Head of caudate nucleus (tissue), 42 donors: Measurements from ENCODE around the gene RPIA.
"Not testable (repeated sequence)": the region's sequence is repeated elsewhere in the genome, so short reads cannot be mapped to it uniquely, and the experiment has no call there.

ENCODE experiments used
- DNase-seq, 42 donors: peaks; one replicate each; pipeline versions ENCODE4 v3.0.0 to v3.0.0-alpha.2; 2020 to 2021; ENCODE audit warnings: mixed read lengths in 7 of 42
- intact Hi-C: fragments of 100-400 bp; cut with DNase I; formaldehyde crosslinking; loops from one replicate; pipeline ENCODE4 v1.15.0; 2022

The RPIA gene

DNA sequence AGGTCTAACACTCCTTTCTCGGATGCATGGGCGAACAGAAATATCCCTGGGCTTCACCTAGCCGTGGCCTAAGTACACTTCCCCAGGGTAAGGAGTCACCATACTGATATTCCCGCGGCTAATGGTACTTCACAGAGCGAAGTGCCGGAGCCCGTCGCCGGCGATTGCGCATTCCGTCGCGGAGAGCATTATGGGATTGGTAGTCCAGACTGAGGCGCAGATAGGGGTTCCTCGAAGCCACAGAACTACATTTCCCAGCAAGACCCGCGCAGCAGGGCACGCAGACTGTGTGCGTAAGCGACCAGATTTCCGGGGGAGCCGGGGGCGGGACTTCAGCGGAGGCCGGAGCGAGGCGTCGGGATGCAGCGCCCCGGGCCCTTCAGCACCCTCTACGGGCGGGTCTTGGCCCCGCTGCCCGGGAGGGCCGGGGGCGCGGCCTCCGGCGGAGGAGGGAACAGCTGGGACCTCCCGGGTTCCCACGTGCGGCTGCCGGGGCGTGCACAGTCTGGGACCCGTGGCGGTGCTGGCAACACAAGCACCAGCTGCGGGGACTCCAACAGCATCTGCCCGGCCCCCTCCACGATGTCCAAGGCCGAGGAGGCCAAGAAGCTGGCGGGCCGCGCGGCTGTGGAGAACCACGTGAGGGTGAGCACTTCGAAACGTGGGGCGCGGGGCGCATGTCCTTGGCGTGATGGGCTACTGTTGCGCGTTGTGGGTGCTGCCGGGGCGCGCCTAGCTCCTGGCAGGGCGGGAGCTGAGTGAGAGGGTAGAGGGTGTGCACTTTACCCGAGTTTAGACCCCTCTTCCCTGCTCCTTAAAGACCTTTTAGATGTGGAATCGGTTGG, at the start of gene RPIA:
Gene RPIA, plus strand, starts transcription at position 335 of the 845 bp plus-strand sequence. Its CDS starts 26 bp downstream, at position 361.
- DNase-seq = peak; percentile 98 to 100 (median 99)
- intact Hi-C loops = loop anchor here (5.0 kb wide), 1 partner anchor 64 kb away; the partner anchor contains the start of gene EIF2AK3

GRCh38 chr2:88642278-88642677, 49.2 kb upstream of the RPIA start:
- DNase-seq = no peak

DNA sequence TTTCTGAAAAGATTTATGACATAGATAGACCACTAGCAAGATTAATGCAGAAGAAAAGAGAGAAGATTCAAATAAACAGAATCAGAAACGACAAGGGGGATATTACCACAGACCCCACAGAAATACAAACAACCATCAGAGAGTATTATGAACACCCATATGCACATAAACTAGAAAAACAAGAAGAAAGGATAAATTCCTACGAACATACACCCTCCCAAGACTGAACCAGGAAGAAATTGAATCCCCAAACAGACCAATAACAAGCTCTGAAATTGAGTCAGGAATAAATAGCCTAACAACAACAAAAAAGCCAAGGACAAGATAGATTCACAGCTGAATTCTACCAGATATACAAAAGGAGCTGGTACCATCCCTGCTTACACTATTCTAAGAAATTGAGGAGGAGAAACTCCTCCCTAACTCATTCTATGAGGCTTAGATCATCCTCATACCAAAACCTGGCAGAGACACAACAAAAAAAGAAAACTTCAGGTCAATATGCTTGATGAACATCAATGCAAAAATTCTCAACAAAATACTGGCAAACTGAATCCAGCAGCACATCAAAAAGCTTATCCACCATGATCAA, 46.1 kb upstream of the RPIA start:
- DNase-seq, intact Hi-C loops: not testable (repeated sequence)

More at GRCh38 chr2:88642278-88642677, 49.2 kb upstream of the RPIA start:
- intact Hi-C loops = no loop called here

- intact Hi-C loops = no loop called here
- no peak for DNase-seq
Measured at GRCh38 chr2:88651646-88652045, 39.8 kb upstream of the RPIA start.

- no peak for DNase-seq
Measured at GRCh38 chr2:88654714-88655113, 36.8 kb upstream of the RPIA start.

GRCh38 chr2:88656690-88657089, 34.8 kb upstream of the RPIA start:
- intact Hi-C loops = no loop called here
- no peak for DNase-seq

More at GRCh38 chr2:88654714-88655113, 36.8 kb upstream of the RPIA start:
- intact Hi-C loops = no loop called here

DNA sequence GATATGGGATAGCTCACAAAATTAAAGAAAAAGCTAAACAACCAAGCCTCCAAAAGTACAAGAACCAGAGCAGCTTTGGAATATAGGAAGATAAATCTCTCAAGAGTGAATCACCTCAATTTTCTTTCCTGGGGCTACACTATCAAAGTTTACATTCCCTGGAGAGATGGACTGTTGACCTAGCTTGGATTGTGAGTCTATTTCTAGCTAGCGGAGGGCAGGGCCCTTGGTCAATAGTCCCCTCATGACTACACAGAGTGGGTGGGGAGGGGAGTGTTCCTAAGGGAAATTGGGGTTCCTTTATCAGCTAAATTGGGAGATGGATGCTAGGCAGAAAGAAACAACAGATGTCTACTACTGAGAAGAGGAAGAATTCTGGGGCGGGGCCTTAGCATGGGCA, 34.3 kb upstream of the RPIA start:
- intact Hi-C loops = no loop called here
- DNase-seq = no peak

GRCh38 chr2:88658326-88658725, 33.1 kb upstream of the RPIA start:
- DNase-seq = no peak
- intact Hi-C loops = no loop called here

- intact Hi-C loops = no loop called here
- DNase-seq = no peak
Measured at GRCh38 chr2:88658881-88659537, 32.5 kb upstream of the RPIA start.

- no peak for DNase-seq
- intact Hi-C loops = no loop called here
Measured at GRCh38 chr2:88659538-88659915, 31.9 kb upstream of the RPIA start.

DNA sequence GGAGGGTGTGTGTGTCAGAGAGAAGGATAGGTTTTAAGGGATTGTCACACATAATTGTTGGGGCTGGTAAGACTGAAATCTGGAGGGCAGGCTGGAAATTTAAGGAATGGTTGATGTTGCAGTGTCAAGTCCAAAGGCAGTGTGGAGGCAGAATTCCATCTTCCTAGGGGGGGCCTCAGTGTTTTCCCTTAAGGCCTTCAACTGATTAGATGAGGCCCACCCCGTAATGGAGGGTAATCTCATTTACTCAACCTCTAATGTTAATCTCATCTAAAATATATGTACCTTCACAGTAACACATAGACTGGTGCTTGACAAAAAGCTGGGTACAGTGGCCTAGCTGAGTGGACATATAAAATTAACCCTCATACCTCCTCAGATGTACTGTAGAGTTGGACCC, 30.9 kb upstream of the RPIA start:
- intact Hi-C loops = no loop called here
- DNase-seq = no peak

DNA sequence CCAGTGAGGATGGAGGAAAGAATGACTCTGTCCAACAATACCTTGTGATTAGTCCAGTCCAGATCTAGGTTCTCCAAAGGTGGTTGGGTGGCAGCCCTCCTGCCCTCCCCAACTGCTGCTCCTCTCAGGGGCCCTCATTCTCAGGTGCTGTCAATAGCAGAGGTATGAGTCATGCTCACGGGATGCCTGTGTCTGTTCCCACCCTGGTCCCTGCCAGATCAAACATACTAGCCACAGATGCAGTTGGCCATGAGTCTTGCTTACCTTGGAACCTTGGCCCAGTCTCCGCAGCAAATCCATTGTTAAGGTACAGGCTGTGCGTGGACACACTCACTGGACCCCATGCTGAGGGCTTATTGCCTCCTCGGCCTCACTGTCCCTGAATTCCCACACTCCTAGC, 24.9 kb upstream of the RPIA start:
- intact Hi-C loops = no loop called here
- no peak for DNase-seq

DNA sequence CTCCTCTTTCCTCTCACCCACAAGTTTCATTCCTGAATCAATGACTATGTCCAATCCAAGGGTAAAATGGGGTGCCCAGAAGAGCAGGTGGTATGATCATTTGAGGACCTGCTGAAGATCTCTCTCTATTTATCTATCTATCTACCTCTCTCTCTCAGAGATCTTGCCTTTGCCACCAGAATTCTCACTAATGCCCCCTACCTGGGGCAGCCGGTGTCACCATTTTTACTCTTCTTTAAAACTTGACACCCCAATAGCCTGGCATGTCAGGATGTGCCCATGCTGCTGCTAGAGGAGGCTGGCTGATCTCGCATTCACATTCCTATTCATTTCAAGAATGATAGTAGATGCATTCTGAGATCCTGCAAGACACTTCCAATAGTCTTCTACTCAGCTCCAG, 24.3 kb upstream of the RPIA start:
- intact Hi-C loops = no loop called here
- no peak for DNase-seq

DNA sequence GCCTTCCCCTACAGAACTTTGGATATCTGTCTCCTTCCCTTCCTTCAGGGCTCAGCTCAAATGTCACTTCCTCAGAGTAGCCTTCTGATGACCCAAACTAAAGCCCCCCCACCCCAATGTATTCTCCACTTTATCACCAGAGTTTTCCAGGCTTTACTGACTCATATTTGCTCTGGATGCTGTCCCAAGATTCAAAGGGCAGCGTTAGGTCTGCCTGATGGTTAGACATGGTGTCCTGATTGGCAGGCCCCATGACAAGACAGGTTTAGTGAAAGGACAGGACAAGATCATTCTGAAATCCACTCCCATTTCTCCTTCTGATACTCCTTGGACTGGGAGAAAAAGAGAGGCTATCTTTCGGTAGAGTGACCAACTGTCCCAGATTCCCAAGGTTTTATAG, 22.6 kb upstream of the RPIA start:
- intact Hi-C loops = no loop called here
- no peak for DNase-seq

DNA sequence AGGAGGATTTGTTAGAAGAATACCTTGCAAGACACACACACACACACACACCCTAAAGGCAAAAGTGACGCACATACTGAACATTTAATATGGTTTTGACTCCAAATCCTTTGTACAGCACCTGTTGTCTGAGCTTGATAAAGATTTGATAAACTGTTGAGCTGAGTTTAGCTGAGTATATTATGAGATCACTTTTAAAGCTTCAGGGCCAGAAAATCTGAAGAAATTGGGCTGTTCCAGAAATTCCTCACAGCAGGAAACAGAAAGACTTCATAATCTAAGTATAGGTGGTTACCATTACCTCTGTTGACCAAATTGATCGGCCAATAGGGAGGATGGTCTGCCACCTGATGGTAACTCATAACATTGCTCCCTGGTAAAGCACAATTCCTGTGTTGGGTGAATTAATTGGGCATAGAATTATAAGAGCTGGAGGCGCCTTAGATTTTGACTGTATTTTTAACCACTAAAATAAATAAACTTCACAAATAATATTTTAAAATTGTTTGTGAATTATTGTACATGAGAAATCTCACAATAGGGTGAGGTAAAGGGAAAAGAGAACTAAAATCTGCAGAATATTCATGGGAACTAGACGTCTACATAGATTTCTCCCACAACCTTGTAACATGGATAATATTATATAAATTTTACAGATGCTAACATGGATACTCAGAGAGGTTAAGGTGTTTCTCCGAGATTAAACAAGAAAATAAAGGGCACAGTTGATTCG, 21.8 kb upstream of the RPIA start:
- intact Hi-C loops = loop anchor here (5.0 kb wide), 1 partner anchor 77 kb away; no protein-coding TSS in a partner anchor
- peak in 9 of 42 donors; percentile 1 to 52 (median 12) for DNase-seq

DNA sequence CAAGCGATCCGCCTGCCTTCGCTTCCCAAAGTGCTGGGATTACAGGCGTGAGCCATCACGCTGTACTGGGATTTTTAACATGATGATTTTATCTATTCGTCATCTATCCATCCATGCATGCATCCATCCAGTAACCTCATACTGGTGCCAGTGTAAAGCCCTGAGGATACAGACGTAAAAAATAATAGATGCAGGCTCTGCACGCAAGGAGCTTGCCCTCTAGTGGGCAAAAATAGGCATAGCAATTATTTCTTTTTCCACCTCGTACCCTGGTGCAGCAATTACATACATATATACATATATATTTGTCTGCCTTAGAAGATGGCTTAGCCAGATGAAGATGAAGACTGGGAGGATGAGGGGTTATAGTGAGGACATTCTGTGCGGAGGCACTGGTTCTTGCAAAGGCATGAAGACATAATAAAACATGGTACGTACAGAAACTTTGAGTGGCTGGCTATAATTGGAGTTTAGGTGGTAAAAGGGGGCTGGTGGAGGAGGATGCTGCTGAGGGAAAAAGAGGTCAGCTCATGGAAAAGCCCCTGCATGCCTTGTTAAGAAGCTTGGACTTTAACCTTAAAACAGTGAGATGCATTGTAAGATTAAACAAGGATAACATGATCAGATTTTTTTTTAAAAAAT, 19.6 kb upstream of the RPIA start:
- intact Hi-C loops = loop anchor here (5.0 kb wide), 1 partner anchor 80 kb away; no protein-coding TSS in a partner anchor
- peak in 17 of 42 donors; percentile 0 to 54 (median 17) for DNase-seq

DNA sequence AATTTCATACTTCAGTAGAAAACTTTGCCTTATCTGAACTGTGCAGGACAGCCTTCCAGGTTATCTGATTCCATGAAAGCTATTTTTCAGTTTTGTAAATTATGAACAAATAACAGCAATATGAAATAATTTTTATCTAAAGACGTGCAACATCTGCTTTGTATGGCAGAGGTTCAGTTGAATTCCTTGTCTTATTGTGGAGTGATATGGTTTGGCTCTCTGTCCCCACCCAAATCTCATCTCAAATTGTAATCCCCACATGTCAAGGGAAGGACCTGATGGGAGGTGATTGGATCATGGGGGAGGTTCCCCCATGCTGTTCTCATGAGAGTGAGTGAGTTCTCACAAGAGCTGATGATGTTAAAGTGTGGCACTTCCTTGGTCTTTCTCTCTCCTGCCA, 18.1 kb upstream of the RPIA start:
- intact Hi-C loops = loop anchor here (5.0 kb wide), 1 partner anchor 81 kb away; no protein-coding TSS in a partner anchor
- no peak for DNase-seq

GRCh38 chr2:88680266-88680902, 11.1 kb upstream of the RPIA start:
- no peak for DNase-seq
- intact Hi-C loops = no loop called here
